WERI-Rb-1 (cell line): ENCODE results near the gene GPR55.

Experiments used
- DNase-seq: peaks from one replicate; pipeline ENCODE4 v3.0.0-alpha.2; 2020
- H3K27ac ChIP-seq: fragments of 250-450 bp; sonication (Bioruptor Pico); 2 replicates; pipeline ENCODE4 v1.5.1; 2020; ENCODE audit warnings: mild to moderate bottlenecking, moderate library complexity
- H3K27me3 ChIP-seq: fragments of 250-450 bp; sonication (Bioruptor Pico); 2 replicates; pipeline ENCODE4 v1.5.1; 2021; ENCODE audit warnings: mild to moderate bottlenecking, low read depth, moderate library complexity; ENCODE audit not compliant: insufficient read depth, severe bottlenecking
- H3K36me3 ChIP-seq: fragments of 250-450 bp; sonication (Bioruptor Pico); 2 replicates; pipeline ENCODE4 v1.5.1; 2020; ENCODE audit warnings: mild to moderate bottlenecking, moderate library complexity
- H3K4me3 ChIP-seq: 2 replicates; pipeline ENCODE4 v1.5.1; 2011; ENCODE audit warnings: low read depth, mild to moderate bottlenecking, control low read depth, low read length
- H3K9me3 ChIP-seq: fragments of 250-450 bp; sonication (Bioruptor Pico); 2 replicates; pipeline ENCODE4 v1.5.1; 2021; ENCODE audit warnings: mild to moderate bottlenecking, moderate library complexity; ENCODE audit not compliant: severe bottlenecking
- CTCF ChIP-seq: IDR thresholded peaks from 2 replicates; pipeline ENCODE4 v1.5.1; 2011; ENCODE audit warnings: low read depth, mild to moderate bottlenecking, control low read depth, inconsistent platforms, low read length

The GPR55 gene

GRCh38 chr2:230957756-230958391 lies 32.8 kb upstream of the GPR55 start:
- Histone ChIP-seq H3K27me3 (no peaks in the 10 kb centered on the region), H3K9me3 (no peaks in the 10 kb centered on the region), H3K36me3 (no peaks in the 10 kb centered on the region), H3K27ac (no peak overlapping the region), H3K4me3 (no peak overlapping the region)
- no peak for TF ChIP-seq CTCF
- DNase-seq = no peak

DNA sequence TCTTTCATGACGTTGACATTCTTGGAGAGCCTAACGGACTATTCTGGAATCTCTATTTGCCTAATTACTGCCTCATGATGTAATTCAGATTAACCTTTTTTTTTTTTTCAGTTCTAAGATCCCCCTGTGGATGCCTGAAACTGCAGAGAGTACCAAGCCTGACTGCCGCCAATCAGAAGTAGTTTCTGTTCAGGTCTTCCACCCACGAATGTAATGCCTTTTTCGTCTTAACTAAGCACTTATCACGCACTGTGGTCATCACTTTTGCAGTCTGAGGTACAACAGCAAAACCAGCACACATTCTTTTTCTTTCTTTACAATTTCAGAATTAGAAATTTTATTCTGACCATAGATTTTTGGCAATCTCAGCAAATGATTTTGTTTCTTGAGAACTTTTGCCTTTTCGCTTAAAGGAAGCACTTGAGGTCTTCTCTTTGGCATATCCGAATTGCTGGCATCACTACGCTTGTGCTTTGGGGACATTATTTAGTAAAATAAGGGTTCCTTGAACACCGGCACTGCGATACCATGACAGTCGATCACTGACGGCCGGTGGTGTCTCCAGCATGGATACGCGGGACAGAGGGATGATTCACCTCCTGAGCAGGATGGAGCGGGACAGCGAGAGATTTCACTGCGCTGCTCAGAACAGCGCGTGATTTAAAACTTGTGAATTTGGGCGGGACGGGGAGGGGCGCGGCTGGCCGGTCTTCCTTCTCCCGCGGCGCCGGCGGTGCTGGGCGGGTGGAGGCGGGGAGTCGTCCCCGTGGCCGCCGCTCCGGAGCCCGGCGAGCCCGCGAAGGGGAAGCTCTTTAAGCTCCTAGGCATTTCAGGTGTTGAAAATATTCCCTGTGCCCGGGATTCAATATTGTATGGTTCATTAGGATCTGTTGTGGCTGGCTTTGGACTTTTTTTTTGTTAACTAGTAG lies 32.0 kb upstream of the GPR55 start:
- no peak for DNase-seq
- TF ChIP-seq CTCF = no peak
- Histone ChIP-seq H3K36me3 (no peaks in the 10 kb centered on the region), H3K9me3 (no peaks in the 10 kb centered on the region), H3K27me3 (no peaks in the 10 kb centered on the region), H3K4me3 (no peak overlapping the region), H3K27ac (no peak overlapping the region)

DNA sequence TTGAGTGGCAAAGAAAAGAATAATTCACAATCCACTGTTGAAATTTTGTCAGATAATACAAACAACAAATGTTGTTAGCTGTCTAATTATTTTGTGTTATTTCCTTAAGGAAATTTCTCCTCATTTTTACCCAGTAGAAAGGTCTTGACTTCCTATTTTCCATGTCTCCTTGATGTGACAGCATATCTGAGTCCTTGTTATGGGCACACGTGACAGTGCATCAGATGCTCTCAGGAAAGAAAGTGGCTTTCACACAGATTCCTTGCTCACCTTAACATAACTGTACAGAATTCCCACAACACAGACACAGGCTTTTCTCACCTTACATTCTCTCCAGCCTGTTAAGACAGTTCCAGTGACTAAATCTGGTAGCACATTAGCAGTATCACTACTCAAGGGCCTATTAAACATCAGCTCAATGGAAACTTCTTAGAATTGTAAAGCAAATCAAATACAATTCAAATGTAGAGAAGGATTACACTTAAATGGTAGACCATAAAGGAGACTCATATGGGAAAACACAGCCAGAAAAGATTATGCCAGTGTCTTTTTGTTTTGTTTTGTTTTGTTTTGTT lies 30.2 kb upstream of the GPR55 start:
- DNase-seq = no peak
- H3K27ac ChIP-seq = no peak overlapping the region
- no peak for TF ChIP-seq CTCF
- H3K27me3 ChIP-seq = no peaks in the 10 kb centered on the region
- H3K36me3 ChIP-seq = no peaks in the 10 kb centered on the region
- H3K4me3 ChIP-seq = no peak overlapping the region
- H3K9me3 ChIP-seq = no peaks in the 10 kb centered on the region

DNA sequence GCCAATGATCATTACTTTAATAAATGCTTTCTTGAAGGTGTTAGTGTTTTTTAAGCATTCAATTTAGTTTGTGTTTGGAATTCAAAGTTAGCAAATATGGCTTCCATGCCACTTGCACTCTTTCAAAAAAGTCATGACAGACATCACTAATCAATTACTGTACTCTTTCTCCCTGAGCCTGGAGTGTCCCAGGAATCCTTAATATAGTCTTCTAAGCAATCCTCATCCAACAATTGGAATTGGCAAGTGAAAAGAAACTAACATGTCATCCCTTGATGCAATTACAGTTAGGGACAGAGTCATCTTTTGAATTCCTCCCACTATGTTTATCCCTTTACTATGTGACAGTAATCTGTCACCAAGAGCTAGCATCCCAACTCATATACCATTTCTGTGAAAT lies 29.7 kb upstream of the GPR55 start:
- no peak for DNase-seq
- no peak overlapping the region for H3K27ac ChIP-seq
- no peak overlapping the region for H3K4me3 ChIP-seq
- no peaks in the 10 kb centered on the region for H3K36me3 ChIP-seq
- H3K9me3 ChIP-seq = no peaks in the 10 kb centered on the region
- no peaks in the 10 kb centered on the region for H3K27me3 ChIP-seq
- no peak for TF ChIP-seq CTCF

GRCh38 chr2:230953845-230954244 lies 28.8 kb upstream of the GPR55 start:
- no peaks in the 10 kb centered on the region for H3K36me3 ChIP-seq
- no peak overlapping the region for H3K27ac ChIP-seq
- no peak for TF ChIP-seq CTCF
- H3K4me3 ChIP-seq = no peak overlapping the region
- no peaks in the 10 kb centered on the region for H3K27me3 ChIP-seq
- H3K9me3 ChIP-seq = no peaks in the 10 kb centered on the region
- no peak for DNase-seq
